ENCODE data around the gene KDM5A. TPM values are rescaled to one million over a fixed set of nuclear protein-coding genes. Genes with fewer than 3 reads are reported as not detected.
"Not testable (repeated sequence)": the region's sequence is repeated elsewhere in the genome, so short reads cannot be mapped to it uniquely, and the experiment has no call there.

Gene KDM5A
- total RNA-seq (48.0 and 54.5 TPM in 2 replicates), polyA plus RNA-seq (19.8 and 24.4 TPM in 2 replicates), polyA minus RNA-seq (ENCODE audit: low replicate concordance) (50.5 and 60.6 TPM in 2 replicates)
- polyA plus RNA-seq (2012), result 16.9 and 23.5 TPM in 2 replicates

- peak within 1 kb of the TSS; percentile 82 to 100 (median 89) for H3K4me3 ChIP-seq (replicated peaks in 1 of 4; ENCODE audit: control extremely low read depth in 1 of 4, insufficient read depth in 1 of 4, low read depth in 3 of 4, low read length in 4 of 4)
- peak within 1 kb of the TSS; percentile 99 for H2AFZ ChIP-seq (ENCODE audit: low read length)
- peaks cover 39% of the 10 kb centered on the region for H3K79me2 ChIP-seq (ENCODE audit: control insufficient read depth, insufficient read depth, low read length)
- TF ChIP-seq CTCF (conservative IDR thresholded peaks at IDR 0.05 in 1 of 2, IDR thresholded peaks at IDR 0.05 in 1 of 2; ENCODE audit: low read depth in 1 of 2, low read length in 2 of 2), result no peak
- TF ChIP-seq EZH2 (IDR thresholded peaks at IDR 0.05; ENCODE audit: low read length, missing control alignments), result no peak
- H3K9ac ChIP-seq (ENCODE audit: insufficient read depth, low read length), result peak within 1 kb of the TSS; percentile 87
- peak; percentile 96 for DNase-seq (ENCODE audit: low read depth in 2 of 2)
- no peaks in the 10 kb centered on the region for H3K27me3 ChIP-seq (ENCODE audit: control insufficient read depth, insufficient read depth, low read length)
- peak within 1 kb of the TSS; percentile 94 for H3K4me2 ChIP-seq (ENCODE audit: extremely low read depth, insufficient read depth, low read length)
- peaks cover 5% of the 10 kb centered on the region for H3K4me1 ChIP-seq (ENCODE audit: control insufficient read depth, extremely low read depth, insufficient read depth, low read length)
- H3K36me3 ChIP-seq (ENCODE audit: control insufficient read depth, insufficient read depth, low read length), result no peaks in the 10 kb centered on the region
- no peaks in the 10 kb centered on the region for H3K9me3 ChIP-seq (ENCODE audit: control insufficient read depth, insufficient read depth, low read depth, low read length)
- peaks cover 2% of the 10 kb centered on the region for H4K20me1 ChIP-seq (ENCODE audit: control insufficient read depth, extremely low read depth, insufficient read depth, low read length)
- peak within 1 kb of the TSS; percentile 95 for H3K27ac ChIP-seq (ENCODE audit: insufficient read depth, low read length)
Measured at GRCh38 chr12:389142-390096, at the start of gene KDM5A. Gene KDM5A (minus strand): TSS chr12:389320. CDS start chr12:389091, 229 bp downstream.

GRCh38 chr12:435737-436136 is 46.6 kb upstream of the KDM5A start:
- H3K36me3 ChIP-seq (ENCODE audit: control insufficient read depth, insufficient read depth, low read length); DNase-seq (ENCODE audit: low read depth in 2 of 2): not testable (repeated sequence)

GRCh38 chr12:422526-422925 is 33.4 kb upstream of the KDM5A start:
- H3K9me3 ChIP-seq (ENCODE audit: control insufficient read depth, insufficient read depth, low read depth, low read length), result no peaks in the 10 kb centered on the region
- no peak overlapping the region for H3K27ac ChIP-seq (ENCODE audit: insufficient read depth, low read length)
- no peaks in the 10 kb centered on the region for H3K79me2 ChIP-seq (ENCODE audit: control insufficient read depth, insufficient read depth, low read length)
- H3K36me3 ChIP-seq (ENCODE audit: control insufficient read depth, insufficient read depth, low read length), result peaks cover 3% of the 10 kb centered on the region
- H3K9ac ChIP-seq (ENCODE audit: insufficient read depth, low read length), result no peak overlapping the region
- no peaks in the 10 kb centered on the region for H3K27me3 ChIP-seq (ENCODE audit: control insufficient read depth, insufficient read depth, low read length)
- no peaks in the 10 kb centered on the region for H4K20me1 ChIP-seq (ENCODE audit: control insufficient read depth, extremely low read depth, insufficient read depth, low read length)
- no peak for DNase-seq (ENCODE audit: low read depth in 2 of 2)
- no peak overlapping the region for H3K4me2 ChIP-seq (ENCODE audit: extremely low read depth, insufficient read depth, low read length)
- H3K4me1 ChIP-seq (ENCODE audit: control insufficient read depth, extremely low read depth, insufficient read depth, low read length), result no peaks in the 10 kb centered on the region
- TF ChIP-seq CTCF (conservative IDR thresholded peaks at IDR 0.05 in 1 of 2, IDR thresholded peaks at IDR 0.05 in 1 of 2; ENCODE audit: low read depth in 1 of 2, low read length in 2 of 2) (no peak), EZH2 (IDR thresholded peaks at IDR 0.05; ENCODE audit: low read length, missing control alignments) (no peak)
- H3K4me3 ChIP-seq (replicated peaks in 1 of 4; ENCODE audit: control extremely low read depth in 1 of 4, insufficient read depth in 1 of 4, low read depth in 3 of 4, low read length in 4 of 4), result no peak overlapping the region
- no peak overlapping the region for H2AFZ ChIP-seq (ENCODE audit: low read length)

More at GRCh38 chr12:435737-436136, 46.6 kb upstream of the KDM5A start:
- H3K27ac ChIP-seq (ENCODE audit: insufficient read depth, low read length); H3K79me2 ChIP-seq (ENCODE audit: control insufficient read depth, insufficient read depth, low read length); H3K4me1 ChIP-seq (ENCODE audit: control insufficient read depth, extremely low read depth, insufficient read depth, low read length); H3K4me2 ChIP-seq (ENCODE audit: extremely low read depth, insufficient read depth, low read length); H3K27me3 ChIP-seq (ENCODE audit: control insufficient read depth, insufficient read depth, low read length); H3K9ac ChIP-seq (ENCODE audit: insufficient read depth, low read length); H3K9me3 ChIP-seq (ENCODE audit: control insufficient read depth, insufficient read depth, low read depth, low read length); H2AFZ ChIP-seq (ENCODE audit: low read length); H4K20me1 ChIP-seq (ENCODE audit: control insufficient read depth, extremely low read depth, insufficient read depth, low read length); H3K4me3 ChIP-seq (replicated peaks in 1 of 4; ENCODE audit: control extremely low read depth in 1 of 4, insufficient read depth in 1 of 4, low read depth in 3 of 4, low read length in 4 of 4): not testable (repeated sequence)

All from fibroblast of lung (primary cell).